SU-DHL-6 (cell line): ENCODE measurements around the gene COL16A1.

Experiments
- H2AFZ ChIP-seq: fragments of 200-600 bp; sonication (generic); 2 replicates; pipeline ENCODE4 v1.6.1; 2014; ENCODE audit warnings: low read depth, mild to moderate bottlenecking, moderate library complexity, mixed read lengths, antibody characterized with exemption, low read length; ENCODE audit not compliant: severe bottlenecking
- H3F3A ChIP-seq: fragments of 200-600 bp; shearing (Covaris generic); 2 replicates; pipeline ENCODE4 v1.6.0; 2016; ENCODE audit warnings: antibody characterized with exemption, mild to moderate bottlenecking; ENCODE audit not compliant: insufficient read depth
- H3K27ac ChIP-seq: fragments of 200-600 bp; sonication (generic); 2 replicates; pipeline ENCODE4 v1.5.1; 2016; ENCODE audit warnings: low read depth, mild to moderate bottlenecking, low read length, moderate library complexity, mixed read lengths
- H3K27me3 ChIP-seq: fragments of 200-600 bp; sonication (generic), shearing (Covaris generic); 2 replicates; pipeline ENCODE4 v1.6.0; 2014; ENCODE audit warnings: mild to moderate bottlenecking, low read length
- H3K36me3 ChIP-seq: fragments of 200-600 bp; sonication (generic); 2 replicates; pipeline ENCODE4 v1.6.1; 2014; ENCODE audit warnings: mild to moderate bottlenecking, low read length, mixed read lengths
- H3K4me2 ChIP-seq: fragments of 300-600, 200-600 bp; shearing (Covaris generic), sonication (generic); 2 replicates; pipeline ENCODE4 v1.6.0; 2014; ENCODE audit warnings: low read length, low read depth, mild to moderate bottlenecking; ENCODE audit not compliant: poor library complexity, severe bottlenecking
- H3K4me3 ChIP-seq: fragments of 200-600 bp; sonication (generic); 2 replicates; pipeline ENCODE4 v1.5.1; 2014; ENCODE audit warnings: antibody characterized with exemption, low read length, mild to moderate bottlenecking, mixed read lengths; ENCODE audit not compliant: insufficient read depth, poor library complexity, severe bottlenecking
- H3K79me2 ChIP-seq: fragments of 200-600 bp; sonication (generic); 2 replicates; pipeline ENCODE4 v1.6.1; 2014; ENCODE audit warnings: mild to moderate bottlenecking, low read length, moderate library complexity; ENCODE audit not compliant: insufficient read depth
- H3K9ac ChIP-seq: fragments of 200-600 bp; sonication (generic); 2 replicates; pipeline ENCODE4 v1.7.0; 2014; ENCODE audit warnings: mild to moderate bottlenecking, low read length
- H3K9me2 ChIP-seq: fragments of 200-600 bp; sonication (generic); replicated peaks from 2 replicates; pipeline ENCODE4 v1.6.1; 2014; ENCODE audit warnings: low read length; ENCODE audit not compliant: insufficient read depth
- H3K9me3 ChIP-seq: fragments of 200-600 bp; sonication (generic); 2 replicates; pipeline ENCODE4 v1.6.1; 2014; ENCODE audit warnings: low read length, mixed read lengths; ENCODE audit not compliant: insufficient read depth
- H4K20me1 ChIP-seq: fragments of 200-600 bp; sonication (generic); 2 replicates; pipeline ENCODE4 v1.6.1; 2014; ENCODE audit warnings: low read depth, mild to moderate bottlenecking, antibody characterized with exemption, low read length, moderate library complexity, mixed read lengths
- CTCF ChIP-seq: fragments of 200-600 bp; sonication (generic); IDR thresholded peaks from one replicate; pipeline ENCODE4 v1.5.1; 2017; ENCODE audit warnings: antibody characterized with exemption, mild to moderate bottlenecking, low read length, moderate library complexity; ENCODE audit not compliant: insufficient read depth, poor library complexity, severe bottlenecking
- EZH2phosphoT487 ChIP-seq: fragments of 200-600 bp; sonication (generic), shearing (Covaris generic); conservative IDR thresholded peaks from 2 replicates; pipeline ENCODE4 v1.6.1; 2018; ENCODE audit warnings: mild to moderate bottlenecking, antibody characterized with exemption, low read length, moderate library complexity, mixed read lengths

The COL16A1 gene

DNA sequence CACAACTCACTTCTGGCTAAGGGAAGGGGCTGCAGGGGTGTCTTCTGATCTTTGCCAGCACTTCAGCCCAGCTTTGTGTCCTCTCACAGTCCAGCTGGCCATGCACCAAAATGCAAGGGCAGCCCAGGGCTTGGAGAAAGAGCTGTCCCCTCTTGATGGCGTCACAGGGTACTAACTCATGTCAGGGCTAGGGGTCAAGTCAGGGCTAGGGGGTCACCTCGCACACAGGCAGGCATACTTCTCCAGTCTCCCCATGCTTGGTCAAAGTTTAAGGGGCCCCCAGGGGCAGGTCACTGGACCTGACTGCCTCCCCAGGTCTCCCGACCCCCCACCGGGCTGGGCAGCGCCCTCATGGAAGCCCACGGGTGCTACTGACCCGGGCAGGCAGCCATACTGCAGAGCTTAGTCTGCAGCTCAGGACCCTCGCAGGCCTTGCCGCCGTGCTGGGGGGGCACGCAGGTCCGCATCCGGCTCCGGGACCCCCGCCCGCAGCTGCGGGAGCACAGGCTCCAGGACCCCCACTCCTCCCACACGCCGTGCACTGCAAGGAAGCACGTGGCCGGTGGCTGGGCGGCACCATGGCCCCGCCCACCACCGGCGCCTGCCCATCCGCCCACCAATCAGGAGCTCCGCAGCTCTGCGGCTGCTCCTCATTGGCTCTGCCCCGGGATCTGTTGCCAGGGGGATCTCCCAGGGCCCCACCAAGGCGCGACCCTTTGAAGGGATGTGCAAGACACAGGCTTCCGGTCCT, 38.8 kb upstream of the COL16A1 start:
- no peaks in the 10 kb centered on the region for H4K20me1 ChIP-seq
- no peaks in the 10 kb centered on the region for H3K27me3 ChIP-seq
- no peak for TF ChIP-seq EZH2phosphoT487
- no peak for TF ChIP-seq CTCF
- H3K36me3 ChIP-seq, result no peaks in the 10 kb centered on the region
- no peak overlapping the region for H3K27ac ChIP-seq
- no peaks in the 10 kb centered on the region for H3K9me2 ChIP-seq
- H3K79me2 ChIP-seq, result no peaks in the 10 kb centered on the region
- peaks cover 8% of the 10 kb centered on the region for H3F3A ChIP-seq
- no peak overlapping the region for H3K9ac ChIP-seq
- no peak overlapping the region for H2AFZ ChIP-seq
- H3K4me2 ChIP-seq, result no peak overlapping the region
- no peaks in the 10 kb centered on the region for H3K9me3 ChIP-seq
- H3K4me3 ChIP-seq, result no peak overlapping the region

GRCh38 chr1:31739346-31739745, 35.5 kb upstream of the COL16A1 start:
- no peaks in the 10 kb centered on the region for H3K79me2 ChIP-seq
- H3K36me3 ChIP-seq, result no peaks in the 10 kb centered on the region
- no peak overlapping the region for H3K4me2 ChIP-seq
- no peaks in the 10 kb centered on the region for H3F3A ChIP-seq
- H3K27ac ChIP-seq, result no peak overlapping the region
- H3K9me2 ChIP-seq, result no peaks in the 10 kb centered on the region
- H3K9ac ChIP-seq, result no peak overlapping the region
- no peak overlapping the region for H2AFZ ChIP-seq
- no peaks in the 10 kb centered on the region for H4K20me1 ChIP-seq
- H3K4me3 ChIP-seq, result no peak overlapping the region
- H3K27me3 ChIP-seq, result no peaks in the 10 kb centered on the region
- TF ChIP-seq EZH2phosphoT487, result no peak
- no peak for TF ChIP-seq CTCF
- H3K9me3 ChIP-seq, result no peaks in the 10 kb centered on the region

- no peak overlapping the region for H2AFZ ChIP-seq
- no peak overlapping the region for H3K4me3 ChIP-seq
- H3K27ac ChIP-seq, result no peak overlapping the region
- H3K79me2 ChIP-seq, result no peaks in the 10 kb centered on the region
- H3K9ac ChIP-seq, result no peak overlapping the region
- no peaks in the 10 kb centered on the region for H3K36me3 ChIP-seq
- H4K20me1 ChIP-seq, result no peaks in the 10 kb centered on the region
- H3K27me3 ChIP-seq, result no peaks in the 10 kb centered on the region
- H3K4me2 ChIP-seq, result no peak overlapping the region
- TF ChIP-seq EZH2phosphoT487 (no peak), CTCF (no peak)
- no peaks in the 10 kb centered on the region for H3F3A ChIP-seq
- no peaks in the 10 kb centered on the region for H3K9me2 ChIP-seq
- H3K9me3 ChIP-seq, result no peaks in the 10 kb centered on the region
Observed at GRCh38 chr1:31736675-31737074, 32.9 kb upstream of the COL16A1 start.
